NCI-H1417 treated with DMSO at 0.1 percent for 48 hours (cell line): Measurements from ENCODE around the gene MLIP.

Experiments
- DNase-seq: peaks from one replicate; lab custom pipeline; 2025; lab: John Stamatoyannopoulos, UW

Gene MLIP

DNA sequence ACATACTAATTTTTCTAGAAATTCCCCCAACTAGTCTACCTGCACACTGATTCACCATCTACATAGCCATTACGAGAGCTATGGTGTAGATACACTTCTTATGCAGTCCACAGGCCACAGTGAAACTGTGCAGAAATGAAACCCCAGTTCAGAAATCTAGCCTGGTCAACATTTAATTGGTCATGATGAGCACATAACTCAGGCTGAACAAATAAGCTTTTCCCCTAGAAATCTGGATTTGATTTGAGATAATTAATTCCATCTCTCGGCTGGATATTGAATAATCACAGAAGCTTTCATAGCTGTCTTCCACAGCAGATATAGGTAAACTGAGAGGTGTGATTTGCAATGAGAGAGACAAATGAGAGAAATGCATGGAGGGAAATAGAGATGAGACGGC lies 174.4 kb downstream of the MLIP start:
- no peak for DNase-seq

DNA sequence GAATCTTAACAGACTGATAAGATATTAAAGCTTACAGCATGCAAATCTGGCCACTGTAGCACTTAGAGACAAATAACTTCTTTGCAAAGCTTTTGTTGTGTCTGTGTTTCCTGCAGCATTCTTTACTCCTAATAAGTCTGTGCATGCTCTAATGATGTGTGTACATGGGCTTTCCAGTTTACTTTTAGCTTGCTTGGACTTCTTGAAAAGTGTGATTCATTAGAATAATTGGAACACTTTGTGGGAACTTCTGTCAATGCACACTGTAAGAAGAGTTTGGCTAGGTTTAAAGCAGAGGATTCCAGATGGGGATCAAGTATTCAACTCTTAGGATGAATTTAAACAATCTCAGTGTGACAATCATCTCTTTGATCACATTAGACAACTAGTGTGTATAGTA lies 174.9 kb downstream of the MLIP start:
- no peak for DNase-seq

DNA sequence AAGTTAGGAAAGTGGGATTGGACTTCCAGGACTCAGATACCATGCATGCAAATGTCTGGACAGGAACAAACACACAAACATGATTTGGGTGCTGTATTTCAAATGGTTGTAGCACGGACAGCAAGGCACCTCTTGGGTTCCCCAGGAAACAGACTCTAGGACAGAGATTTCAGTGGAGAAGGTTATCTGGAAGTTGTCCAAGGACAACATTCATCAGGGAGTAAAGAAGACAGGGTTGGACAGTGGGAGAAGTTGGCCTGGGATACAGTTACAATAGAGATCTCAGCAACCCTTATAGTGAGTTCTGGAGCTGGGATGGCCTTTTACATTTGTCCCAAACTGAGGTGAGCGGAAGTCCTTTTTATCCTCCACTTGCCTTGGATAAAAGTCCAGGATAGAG lies 177.2 kb downstream of the MLIP start:
- no peak for DNase-seq

DNA sequence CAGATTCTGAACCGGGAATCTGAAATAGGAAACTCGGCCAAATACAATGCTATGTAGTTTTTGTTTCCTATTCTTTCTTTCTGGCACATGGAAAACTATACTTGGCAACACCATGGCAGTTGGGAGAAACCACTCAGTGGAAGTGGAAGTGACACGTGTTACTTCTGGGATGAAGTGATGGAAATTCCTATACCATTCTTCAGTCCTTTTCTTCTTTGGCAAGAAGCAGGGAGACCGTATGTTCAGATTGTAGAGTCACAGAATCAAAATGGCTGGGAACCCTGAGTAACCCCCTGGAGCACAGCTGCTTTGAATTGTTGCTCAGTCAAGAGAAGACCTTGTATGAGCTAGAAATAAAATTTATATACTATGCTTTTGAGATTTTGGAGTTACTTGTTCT lies 178.2 kb downstream of the MLIP start:
- DNase-seq, result no peak

DNA sequence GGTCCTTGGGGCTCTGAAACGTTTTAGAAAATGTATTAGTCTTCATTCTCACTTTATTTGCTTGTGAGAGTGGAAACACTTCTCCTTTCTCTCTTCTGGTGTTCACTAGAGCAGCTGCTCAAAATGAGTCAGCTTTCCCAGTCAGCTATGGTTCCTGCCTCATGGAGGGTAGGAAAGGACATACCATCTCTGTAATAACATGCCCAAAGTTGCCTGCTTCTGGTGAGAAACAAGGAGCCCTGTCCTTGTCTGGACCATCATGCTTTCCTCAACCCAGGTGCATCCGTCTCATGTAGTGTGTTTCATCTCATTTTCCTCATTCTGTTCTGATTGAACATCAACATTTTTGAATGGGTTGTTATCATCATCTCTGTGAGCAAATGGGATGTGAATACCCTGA lies 179.9 kb downstream of the MLIP start:
- DNase-seq, result no peak

DNA sequence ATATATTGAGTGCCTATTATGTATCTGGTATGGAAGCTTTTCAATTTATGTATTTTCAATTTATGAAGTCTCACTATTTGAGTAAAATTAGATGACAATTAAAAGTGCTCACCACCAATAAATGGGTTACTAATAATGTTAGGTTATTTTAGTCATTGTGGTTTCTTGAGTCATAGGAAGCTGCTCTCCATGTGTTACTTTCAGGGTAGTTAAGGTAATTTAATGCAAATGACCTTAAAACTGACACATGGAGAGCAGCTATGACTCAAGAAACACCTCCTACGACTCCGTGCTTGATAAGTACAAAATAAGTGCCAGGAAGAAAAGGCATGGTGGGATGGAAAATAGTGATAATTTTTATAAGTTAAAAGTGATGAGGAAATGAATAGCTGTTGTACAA lies 180.5 kb downstream of the MLIP start:
- no peak for DNase-seq

DNA sequence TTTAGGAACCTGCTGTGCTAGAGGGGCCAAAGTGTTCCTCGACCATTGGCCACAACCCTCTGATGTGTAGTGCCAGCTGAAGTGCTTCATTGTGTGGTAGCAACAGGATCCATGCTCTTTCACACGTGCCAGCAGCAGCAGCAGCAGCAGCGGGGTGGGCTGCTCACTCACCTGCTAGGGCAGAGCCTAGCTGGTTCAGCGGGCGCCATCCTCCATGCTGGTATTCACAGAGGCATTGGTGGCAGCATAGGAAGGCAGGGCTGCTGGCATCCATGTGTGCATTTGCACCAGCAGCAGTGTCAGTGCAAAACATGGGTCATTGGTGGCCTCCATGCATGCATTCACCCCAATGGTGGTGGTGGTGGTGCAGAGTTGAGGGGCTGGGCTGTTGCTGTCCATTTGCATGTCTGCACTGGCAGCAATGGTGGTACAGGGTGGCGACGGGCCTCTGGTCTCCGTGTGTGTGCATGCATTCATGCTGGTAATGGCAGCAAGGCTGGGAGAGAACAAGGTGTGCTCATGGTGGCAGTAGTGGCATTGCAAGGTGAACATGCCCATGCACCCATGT lies 183.8 kb downstream of the MLIP start:
- DNase-seq, result no peak

DNA sequence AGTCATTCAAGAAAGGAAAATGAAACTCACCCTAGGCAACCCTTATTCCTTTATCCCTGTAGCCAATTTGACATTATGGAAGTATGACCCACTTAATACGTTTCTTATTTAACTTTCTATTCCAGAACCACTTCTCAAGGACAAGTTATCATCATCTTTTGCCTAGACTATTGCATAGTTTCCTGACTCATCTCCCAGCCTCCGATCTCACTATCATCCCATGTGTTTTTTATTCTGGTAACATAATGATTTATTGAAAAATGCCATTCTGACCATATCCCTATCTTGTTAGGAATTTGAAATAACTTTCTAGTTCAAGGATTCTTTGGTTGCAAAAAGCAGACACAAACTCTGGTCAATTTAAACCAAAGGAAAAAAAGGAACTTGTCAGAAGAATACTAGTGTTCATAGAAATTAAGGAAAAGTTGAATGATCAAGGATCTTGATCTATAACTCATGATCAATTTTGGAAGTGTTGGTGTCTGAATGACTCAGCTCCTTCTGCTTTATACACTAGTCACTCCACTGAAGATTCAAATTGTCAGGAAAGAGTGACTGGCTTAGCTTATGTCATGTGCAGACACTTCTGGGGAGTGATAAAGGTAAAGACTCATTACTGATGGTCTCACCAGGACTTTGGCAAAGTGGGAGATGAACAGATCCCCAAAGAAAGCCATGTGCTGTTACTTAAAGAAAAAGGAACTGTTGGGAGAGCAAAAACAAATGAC lies 188.5 kb downstream of the MLIP start:
- no peak for DNase-seq

DNA sequence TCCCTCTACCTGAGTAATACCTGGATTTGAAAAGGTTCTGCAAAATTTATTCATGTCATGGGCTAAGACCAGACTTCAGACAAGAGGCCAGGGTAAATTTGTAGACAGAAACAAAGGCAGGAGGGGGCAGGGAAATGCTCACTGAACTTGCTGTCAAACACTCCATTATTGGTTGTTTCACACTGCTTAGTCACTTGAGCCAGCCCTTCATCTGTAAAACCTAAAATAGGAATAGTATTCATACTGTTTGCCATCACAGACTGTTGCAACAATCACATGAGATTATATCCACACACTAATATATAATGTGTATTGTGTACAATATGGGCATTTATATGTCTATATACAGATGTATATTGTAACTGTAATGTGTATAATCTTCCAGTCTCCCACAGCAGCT lies 190.5 kb downstream of the MLIP start:
- no peak for DNase-seq

DNA sequence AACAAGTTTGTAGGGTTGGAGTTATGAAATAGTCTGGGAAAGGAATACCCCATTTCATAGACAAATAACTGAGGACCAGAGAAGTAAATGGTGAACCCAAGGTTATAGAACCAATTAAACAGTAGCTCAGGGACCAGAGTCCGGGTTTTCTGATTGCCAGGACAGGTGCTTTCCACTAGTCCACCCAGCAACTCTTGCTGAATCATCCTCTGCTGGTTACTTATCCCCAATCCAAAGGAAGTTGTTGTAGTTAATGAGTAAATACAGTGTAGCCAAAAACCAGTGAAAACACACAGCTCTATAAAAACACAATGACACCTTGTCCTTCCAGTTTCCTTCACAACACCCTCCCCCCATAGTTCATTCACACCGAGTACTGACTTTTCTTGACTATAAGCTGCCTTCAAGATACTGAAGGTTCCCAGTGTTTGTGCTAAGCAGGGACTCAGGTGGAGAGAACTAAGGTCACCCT lies 196.2 kb downstream of the MLIP start:
- no peak for DNase-seq

DNA sequence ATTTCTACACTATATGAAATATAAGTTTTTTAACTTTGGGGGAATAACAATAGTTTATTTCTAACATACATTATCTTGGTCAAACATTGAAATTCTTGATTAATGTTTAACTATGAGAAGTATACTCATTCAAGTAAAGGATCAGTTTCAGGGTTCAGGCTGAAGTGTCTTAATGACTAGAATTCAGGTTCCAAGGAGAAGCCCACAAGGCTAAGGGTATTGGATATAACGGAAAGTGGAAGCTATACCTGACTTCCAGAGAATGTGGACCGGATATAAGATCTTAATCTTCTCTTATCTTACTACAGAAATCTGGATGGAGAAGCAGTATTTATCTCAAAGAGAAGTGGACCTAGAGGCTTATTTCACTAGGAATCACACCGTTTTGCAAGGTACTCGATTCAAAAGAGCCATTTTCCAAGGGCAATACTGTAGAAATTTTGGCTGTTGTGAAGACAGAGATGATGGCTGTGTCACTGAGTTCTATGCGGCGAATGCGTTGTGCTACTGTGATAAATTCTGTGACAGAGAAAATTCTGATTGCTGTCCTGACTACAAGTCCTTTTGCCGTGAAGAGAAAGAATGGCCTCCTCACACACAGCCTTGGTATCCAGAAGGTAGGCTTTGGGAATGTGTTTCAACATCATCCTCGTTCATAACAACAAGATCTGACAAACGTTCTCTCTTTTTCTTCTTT lies 197.2 kb downstream of the MLIP start, which contains the start of gene TINAG:
Gene TINAG (plus strand): TSS at position 153 of the 697 bp plus-strand sequence. CDS start 110 bp downstream, at position 263.
- DNase-seq, result no peak

DNA sequence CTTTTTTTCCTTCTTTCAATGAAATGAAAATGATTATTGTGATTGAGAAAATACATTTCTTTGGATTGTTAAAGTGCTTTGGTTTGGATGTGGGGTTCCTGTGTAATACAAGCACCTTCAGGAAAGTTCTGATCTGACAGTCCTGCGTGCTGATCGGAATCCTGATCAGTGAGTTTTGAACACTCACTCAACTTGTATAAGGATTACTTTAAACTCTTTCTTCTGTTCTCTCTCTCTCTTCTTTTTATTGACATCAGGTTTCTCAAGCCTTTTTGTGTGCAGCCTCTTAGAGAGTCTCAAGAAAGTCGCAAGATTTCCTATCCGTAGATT lies 197.7 kb downstream of the MLIP start:
- no peak for DNase-seq

DNA sequence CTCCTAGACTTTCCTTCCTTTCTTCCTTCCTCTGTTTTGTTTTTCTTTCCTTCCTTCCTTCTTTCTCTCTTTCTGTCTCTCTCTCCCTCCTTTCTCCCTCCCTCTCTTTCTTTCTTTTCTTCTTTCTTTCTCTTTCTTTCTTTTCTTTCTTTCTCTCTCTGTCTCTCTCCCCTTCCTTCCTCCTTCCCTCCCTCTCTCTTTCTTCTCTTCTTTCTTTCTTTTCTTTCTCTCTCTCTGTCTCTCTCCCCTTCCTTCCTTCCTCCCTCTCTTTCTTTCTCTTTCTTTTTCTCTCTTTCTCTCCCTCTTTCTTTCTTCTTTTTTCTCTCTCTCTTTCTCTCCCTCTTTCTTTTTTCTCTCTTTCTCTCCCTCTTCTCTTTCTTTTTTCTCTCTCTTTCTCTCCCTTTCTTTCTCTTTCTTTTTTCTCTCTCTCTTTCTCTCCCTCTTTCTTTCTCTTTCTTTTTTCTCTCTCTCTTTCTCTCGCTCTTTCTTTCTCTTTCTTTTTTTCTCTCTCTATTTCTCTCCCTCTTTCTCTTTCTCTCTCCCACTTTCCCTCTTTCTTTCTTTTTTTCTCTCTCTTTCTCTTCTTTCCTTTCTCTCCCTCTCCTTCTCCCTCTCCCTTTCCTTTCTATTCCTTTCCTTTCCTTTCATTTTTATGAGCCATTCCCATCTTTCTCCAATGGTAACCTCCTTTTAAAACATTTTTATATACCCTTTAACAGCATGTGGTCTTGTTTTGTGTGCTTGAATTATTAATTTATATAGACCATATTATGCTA lies 199.3 kb downstream of the MLIP start:
- DNase-seq, result no peak

DNA sequence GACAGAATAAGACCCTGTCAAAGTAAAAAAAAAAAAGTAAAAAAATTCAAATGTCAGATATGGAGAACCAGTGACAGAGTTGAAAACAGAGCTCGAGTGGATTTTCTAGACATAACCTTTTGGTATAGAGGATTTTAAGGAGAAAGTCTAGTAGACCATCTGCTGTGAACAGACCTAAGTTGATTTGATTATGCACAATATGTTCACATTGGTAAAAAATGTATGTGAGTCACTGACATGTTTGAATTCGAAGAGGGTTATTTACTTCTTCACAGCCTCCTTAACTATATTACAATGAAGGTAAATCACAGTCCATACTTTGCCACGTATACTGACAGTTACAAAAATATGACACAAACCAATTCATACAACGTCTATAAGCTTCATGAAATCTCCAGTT lies 204.4 kb downstream of the MLIP start:
- no peak for DNase-seq
